HG02623 (cell line): ENCODE measurements around the gene CPM.
"Not testable (repeated sequence)": the region's sequence is repeated elsewhere in the genome, so short reads cannot be mapped to it uniquely, and the experiment has no call there.

Experiments used
- ATAC-seq: cut with Tn5 transposase; IDR thresholded peaks from one replicate; pipeline ENCODE4 v1.9.1; 2021; ENCODE audit warnings: moderate library complexity; ENCODE audit not compliant: unreplicated experiment

CPM gene

GRCh38 chr12:68855771-68856170 lies 77.2 kb downstream of the CPM start:
- no peak for ATAC-seq

GRCh38 chr12:68855111-68855510 lies 77.9 kb downstream of the CPM start:
- no peak for ATAC-seq

- ATAC-seq = no peak
These were observed 78.4 kb downstream of the CPM start for GRCh38 chr12:68854554-68854953.

- ATAC-seq = no peak
These were observed 78.9 kb downstream of the CPM start for GRCh38 chr12:68854078-68854468.

- ATAC-seq = no peak
These were observed 79.4 kb downstream of the CPM start for GRCh38 chr12:68853396-68854077.

- no peak for ATAC-seq
These were observed 81.2 kb downstream of the CPM start for GRCh38 chr12:68851592-68852306.

GRCh38 chr12:68850390-68850789 lies 82.6 kb downstream of the CPM start:
- ATAC-seq = no peak

- ATAC-seq = no peak
These were observed 86.2 kb downstream of the CPM start for GRCh38 chr12:68846811-68847210.

GRCh38 chr12:68844788-68845695 lies 87.9 kb downstream of the CPM start:
- ATAC-seq = no peak

GRCh38 chr12:68844318-68844745 lies 88.6 kb downstream of the CPM start:
- no peak for ATAC-seq

- no peak for ATAC-seq
These were observed 90.0 kb downstream of the CPM start for GRCh38 chr12:68842784-68843567.

GRCh38 chr12:68842123-68842522 lies 90.8 kb downstream of the CPM start:
- ATAC-seq = no peak

GRCh38 chr12:68841717-68842116 lies 91.3 kb downstream of the CPM start:
- no peak for ATAC-seq

GRCh38 chr12:68841175-68841574 lies 91.8 kb downstream of the CPM start:
- ATAC-seq = not testable (repeated sequence)

- ATAC-seq = no peak
These were observed 93.5 kb downstream of the CPM start for GRCh38 chr12:68839183-68840147.

GRCh38 chr12:68838046-68838886 lies 94.7 kb downstream of the CPM start:
- ATAC-seq = no peak

- ATAC-seq = no peak
These were observed 95.8 kb downstream of the CPM start for GRCh38 chr12:68837215-68837614.

GRCh38 chr12:68835333-68835908 lies 97.5 kb downstream of the CPM start:
- no peak for ATAC-seq
